HEK293 (cell line): Measurements from ENCODE around the gene NACA2.

ENCODE experiments used
- CTCF ChIP-seq: fragments of 450-650 bp; formaldehyde crosslinking; IDR thresholded peaks from 2 replicates; pipeline ENCODE4 v1.5.1; 2016; ENCODE audit warnings: missing biosample characterization, missing genetic modification characterization
- REST ChIP-seq: fragments of 450-650 bp; formaldehyde crosslinking; IDR thresholded peaks from 2 replicates; pipeline ENCODE4 v1.5.1; 2016; ENCODE audit warnings: missing biosample characterization, missing genetic modification characterization

GRCh38 chr17:61627658-61628057 is 36.6 kb upstream of the NACA2 start:
- TF ChIP-seq REST (tag by site-specific recombination), result no peak
- no peak for TF ChIP-seq CTCF
